ENCODE measurements around the gene LGALS3BP. TPM values are rescaled to one million over a fixed set of nuclear protein-coding genes. Genes with fewer than 3 reads are reported as not detected.
"Not testable (repeated sequence)": the region's sequence is repeated elsewhere in the genome, so short reads cannot be mapped to it uniquely, and the experiment has no call there.

The LGALS3BP gene
- polyA plus RNA-seq, 3 donors: 104 to 220 (median 144) TPM

DNA sequence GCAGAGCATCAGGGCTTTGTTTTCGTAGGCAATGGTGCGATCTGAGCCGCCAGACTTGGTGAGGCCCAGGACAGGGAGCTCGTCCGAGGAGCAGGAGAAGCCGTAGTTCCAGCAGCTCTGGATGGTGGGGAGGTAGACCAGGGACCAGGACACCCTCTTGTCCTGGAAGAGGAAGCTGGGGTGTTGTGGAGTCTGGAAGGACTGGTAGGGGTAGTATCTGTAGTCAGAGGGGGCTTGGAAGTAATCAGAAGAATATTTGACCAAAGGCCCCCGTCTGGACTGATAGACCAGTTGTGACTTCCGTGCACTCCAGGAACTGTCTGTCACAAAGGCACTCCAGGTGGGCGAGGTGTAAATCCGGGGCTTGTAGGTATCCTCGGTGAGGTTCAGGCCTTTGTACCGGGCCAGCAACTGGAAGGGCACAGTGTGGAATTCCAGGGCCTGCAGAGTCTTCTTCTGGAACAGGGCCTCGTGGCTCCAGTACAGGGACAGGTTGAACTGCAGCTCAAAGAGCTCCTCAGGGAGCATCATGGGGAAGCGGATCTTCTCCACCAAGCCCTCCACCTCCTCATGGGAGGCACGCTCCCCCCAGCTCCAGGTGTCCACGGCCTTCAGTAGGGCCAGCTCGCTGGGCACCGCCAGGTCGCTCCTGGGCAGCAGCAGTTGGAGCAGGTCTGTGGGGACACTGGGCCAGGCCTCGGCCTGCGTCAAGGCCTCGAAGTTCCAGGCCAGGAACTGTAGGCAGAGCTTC lies 7.8 kb downstream of the LGALS3BP start:
- no peak overlapping the region for H3K27ac ChIP-seq (ENCODE audit: low read depth, low read length)
- WGBS, 3 donors: 75 to 84% (median 81%) methylated on average over 22 of the region's 22 CpGs

DNA sequence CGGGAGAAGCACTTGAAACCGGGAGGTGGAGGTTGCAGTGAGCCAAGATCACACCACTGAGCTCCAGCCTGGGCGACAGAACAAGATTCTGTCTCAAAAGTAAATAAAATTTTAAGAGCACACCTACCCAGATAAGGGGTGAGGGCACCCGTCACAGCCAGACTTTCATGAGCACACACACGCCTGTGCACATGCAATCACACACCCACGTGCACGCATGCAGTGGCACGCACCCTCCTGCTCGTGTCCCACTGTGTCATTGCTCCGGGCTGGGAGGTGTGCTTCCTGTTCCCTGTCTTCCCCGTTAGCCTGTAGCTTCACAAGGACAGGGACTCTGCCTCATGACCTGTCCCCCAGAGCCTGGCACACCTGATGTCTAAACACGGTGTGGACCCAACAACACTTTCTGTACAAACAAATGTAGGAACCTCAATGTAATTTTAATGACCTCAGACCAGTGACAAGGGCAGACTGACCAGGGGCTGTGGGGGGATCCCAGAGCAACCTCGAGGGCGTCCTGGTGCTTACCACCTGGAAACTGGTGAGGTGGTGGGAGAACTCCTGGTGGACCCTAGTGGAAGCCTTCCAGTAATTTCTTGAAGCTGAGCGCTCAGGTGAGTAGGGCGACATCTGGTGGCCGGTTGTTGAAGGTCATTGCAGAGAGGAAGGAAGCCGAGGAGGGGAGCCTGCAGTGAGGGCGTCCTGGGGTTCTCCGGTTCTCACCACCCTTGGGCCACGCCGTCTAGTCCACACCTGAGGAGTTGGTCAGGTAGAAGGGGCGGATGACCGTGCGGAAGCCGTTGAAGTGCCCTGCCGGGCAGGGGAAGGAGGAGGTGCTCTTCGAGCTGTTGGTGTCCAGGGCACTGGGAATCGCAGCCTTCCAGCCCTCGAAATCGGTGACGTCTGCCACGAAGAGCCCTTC lies 8.6 kb downstream of the LGALS3BP start:
- WGBS, 3 donors: 28 to 44% (median 37%) methylated on average over 33 of the region's 33 CpGs
- H3K27ac ChIP-seq (ENCODE audit: low read depth, low read length): no peak overlapping the region

DNA sequence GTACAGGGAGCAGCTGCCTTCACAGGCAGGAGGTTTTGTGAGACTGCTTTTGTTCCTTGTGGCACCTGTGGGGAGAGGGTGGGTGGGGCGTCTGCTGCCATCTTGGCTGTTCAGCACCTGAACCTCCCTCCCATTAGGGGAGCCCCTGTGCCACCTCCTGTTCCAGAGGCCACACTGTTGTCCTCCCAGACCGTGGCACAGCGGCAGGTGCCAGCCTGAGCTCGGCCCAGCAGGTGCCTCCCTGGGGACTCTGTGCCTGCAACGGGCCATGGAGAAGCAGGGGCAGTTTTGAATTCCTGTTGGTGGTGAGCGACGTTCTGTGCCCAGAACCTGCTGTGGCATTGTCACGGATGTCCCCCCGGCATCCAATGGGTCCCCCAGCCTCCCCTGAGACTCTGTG lies 9.9 kb downstream of the LGALS3BP start:
- H3K27ac ChIP-seq (ENCODE audit: low read depth, low read length): no peak overlapping the region
- 88 to 93% (median 89%) methylated on average over 9 of the region's 9 CpGs for WGBS, 3 donors

DNA sequence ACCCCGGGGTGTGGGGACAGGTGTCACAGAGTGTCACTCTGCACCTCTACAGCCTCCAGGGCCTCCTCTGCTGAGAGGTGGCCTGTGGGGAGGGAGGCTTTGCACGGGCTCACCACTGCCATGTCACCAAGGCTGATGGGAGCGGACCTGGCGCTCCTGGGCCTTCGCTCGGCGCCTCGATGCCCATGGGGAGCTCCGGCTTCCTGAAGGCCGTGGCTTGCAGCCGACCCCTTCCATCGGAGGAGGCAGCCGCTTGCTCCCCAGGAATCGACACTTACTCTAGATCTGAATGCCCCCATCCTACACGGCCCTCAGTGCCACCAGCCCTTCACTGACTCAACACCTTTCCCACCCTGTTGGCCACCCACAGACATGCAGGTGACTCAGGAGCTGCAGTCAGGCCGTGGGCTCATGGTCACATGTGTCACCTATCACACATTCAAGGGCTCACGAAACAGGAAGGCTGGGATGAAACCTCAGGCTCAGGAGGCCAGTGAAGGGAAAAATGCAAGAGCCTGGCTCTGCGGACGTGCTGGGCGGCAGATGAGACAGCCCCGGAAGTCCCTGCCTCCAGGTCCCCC lies 11.9 kb downstream of the LGALS3BP start:
- 90 to 92% (median 91%) methylated on average over 21 of the region's 21 CpGs for WGBS, 3 donors
- no peak overlapping the region for H3K27ac ChIP-seq (ENCODE audit: low read depth, low read length)

DNA sequence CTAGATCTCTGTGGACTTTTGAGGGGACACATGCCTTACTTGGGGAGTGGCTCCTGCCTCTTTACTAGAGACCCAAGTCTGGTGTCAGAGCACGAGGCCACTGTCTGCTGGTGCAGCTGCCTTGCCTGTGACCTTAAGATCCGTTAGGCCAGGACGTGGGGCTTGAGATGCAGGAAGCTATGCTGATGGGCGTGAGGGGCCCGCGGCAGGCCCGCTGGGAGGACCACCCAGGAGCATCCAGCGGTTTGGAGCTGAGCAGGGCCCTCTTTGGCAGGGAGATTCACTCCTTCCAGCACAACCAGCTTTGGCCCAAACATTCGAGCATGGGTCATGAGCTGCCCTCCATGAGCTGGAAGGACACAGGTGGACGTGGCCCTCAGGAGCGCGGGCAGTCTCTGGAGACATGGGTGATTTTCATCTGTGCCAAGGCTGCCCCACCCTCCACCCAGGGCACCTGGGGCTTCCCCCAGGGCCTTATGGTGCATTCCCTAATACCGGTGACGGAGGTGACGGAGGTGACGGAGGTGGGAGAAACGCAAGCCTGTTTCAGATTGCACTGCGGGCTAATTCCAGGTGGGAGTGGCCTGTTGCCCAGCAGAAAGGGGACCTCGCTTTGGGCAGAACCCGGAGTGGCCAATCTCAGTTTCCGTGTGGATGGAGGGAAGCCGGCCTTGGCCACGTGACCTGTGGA lies 12.7 kb downstream of the LGALS3BP start:
- 83 to 88% (median 86%) methylated on average over 23 of the region's 23 CpGs for WGBS, 3 donors

DNA sequence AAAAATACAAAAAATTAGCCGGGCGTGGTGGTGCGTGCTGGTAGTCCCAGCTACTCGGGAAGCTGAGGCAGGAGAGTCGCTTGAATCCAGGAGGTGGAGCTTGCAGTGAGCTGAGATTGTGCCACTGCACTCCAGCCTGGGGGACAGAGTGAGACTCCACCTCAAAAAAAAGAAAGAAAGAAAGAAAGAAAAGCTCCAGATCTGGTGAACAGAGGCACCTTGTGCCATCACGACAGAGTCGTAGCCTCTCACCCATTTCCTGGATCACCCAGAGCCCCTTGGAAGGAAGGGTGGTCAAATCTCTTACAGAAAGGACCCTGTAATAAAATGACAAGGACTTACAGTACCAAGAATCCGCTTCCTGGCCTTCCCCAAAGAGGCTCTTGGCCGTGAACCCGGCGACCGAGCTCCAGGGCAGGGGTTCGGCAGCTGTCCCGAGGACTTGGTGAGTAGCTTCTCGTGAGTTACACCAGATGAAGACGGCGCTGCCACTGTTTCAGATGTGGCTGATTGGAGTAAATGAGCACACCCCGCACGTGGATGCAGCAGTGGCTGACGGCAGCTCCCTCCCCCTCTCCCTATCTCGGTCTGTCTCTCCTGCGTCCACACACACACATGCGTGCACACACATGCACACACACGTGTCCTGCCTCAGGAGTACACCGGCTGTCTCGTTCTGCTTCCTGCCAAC lies 13.5 kb downstream of the LGALS3BP start:
- no peak overlapping the region for H3K27ac ChIP-seq (ENCODE audit: low read depth, low read length)
- 76 to 86% (median 85%) methylated on average over 26 of the region's 26 CpGs for WGBS, 3 donors

More for the DNA sequence above, 12.7 kb downstream of the LGALS3BP start:
- no peak overlapping the region for H3K27ac ChIP-seq (ENCODE audit: low read depth, low read length)

DNA sequence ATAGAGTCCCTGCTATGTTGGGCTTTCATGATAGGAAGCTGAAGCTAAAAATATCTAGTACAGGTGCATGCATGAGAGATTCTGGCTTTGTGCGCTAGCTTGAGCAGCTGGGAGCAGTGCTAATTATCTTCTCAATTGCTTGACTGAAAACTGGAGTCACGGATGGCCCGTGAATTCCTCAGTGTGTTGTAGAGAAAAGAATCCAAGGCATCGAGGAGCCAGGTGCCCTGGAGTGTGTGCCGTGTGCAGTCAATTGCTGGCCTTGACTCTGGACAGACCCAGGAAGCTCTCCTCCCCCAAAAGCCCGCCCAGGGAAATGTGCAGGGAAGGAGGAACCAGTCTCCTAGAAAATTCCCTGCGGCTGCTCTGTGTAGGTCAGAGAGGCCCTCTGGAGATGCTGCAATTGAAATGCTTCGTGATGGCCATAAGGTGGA lies 14.2 kb downstream of the LGALS3BP start:
- WGBS, 3 donors: 60 to 86% (median 84%) methylated on average over 8 of the region's 8 CpGs
- H3K27ac ChIP-seq (ENCODE audit: low read depth, low read length): no peak overlapping the region

DNA sequence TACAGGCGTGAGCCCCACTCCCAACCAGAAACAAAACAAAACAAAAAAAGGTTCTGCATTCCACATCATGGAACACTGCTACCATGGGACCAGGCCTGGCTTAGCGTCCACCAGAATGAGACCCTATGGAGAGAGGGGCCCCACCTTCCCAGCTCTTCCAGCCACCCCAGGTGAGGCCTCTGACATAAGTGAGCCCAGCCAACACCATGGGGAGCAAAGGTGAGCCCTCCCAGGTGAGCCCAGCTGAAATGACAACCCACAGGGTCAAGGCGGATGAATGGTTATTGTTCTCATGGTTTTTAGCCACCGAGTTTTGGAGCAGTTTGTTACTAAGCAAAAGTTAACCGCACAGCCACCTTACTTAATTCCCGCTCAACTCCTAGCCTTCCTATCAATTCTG lies 16.3 kb downstream of the LGALS3BP start:
- 88 to 96% (median 94%) methylated on average over 6 of the region's 6 CpGs for WGBS, 3 donors
- no peak overlapping the region for H3K27ac ChIP-seq (ENCODE audit: low read depth, low read length)

DNA sequence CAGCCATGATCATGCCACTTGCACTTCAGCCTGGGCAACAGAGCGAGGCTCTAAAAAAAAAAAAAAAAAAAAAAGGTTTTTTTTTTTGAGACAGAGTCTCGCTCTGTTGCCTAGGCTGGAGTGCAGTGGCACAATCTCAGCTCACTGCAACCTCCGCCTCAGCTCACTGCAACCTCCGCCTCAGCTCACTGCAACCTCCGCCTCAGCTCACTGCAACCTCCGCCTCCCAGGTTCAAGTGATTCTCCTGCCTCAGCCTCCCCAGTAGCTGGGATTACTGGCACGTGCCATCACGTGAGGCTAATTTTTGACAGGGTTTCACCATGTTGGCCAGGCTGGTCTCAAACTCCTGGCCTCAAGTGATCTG lies 16.8 kb downstream of the LGALS3BP start:
- H3K27ac ChIP-seq (ENCODE audit: low read depth, low read length): not testable (repeated sequence)
- WGBS, 3 donors: 88 to 97% (median 94%) methylated on average over 6 to 8 of the region's 8 CpGs

DNA sequence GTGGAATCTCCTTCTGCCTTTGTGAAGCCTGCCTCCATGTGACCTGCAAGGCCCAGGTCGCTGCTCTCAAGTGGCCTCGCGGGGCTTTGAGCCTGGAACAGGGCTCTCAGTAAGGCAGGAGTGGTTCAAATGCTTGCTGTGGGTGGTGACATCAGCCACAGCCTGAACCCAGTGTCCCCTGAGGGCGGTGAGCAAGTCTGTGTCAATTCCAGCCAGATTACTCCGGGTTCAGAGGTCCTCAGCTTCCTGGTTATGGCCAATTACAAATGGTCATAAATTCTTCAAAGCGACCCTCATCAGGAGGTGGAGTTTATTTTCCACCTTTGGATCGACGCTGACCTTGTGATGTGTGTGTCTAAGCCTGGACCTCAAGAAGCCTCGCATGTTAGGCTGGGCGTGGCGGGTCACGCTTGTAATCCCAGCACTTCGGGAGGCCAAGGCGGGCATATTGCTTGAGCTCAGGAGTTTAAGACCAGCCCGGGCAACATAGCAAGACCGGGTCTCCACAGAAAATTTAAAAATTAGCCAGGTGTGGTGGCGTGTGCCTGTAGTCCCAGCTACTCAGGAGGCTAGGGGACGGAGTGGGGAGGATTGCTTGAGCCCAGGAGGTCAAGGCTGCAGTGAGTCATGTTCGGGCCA lies 17.3 kb downstream of the LGALS3BP start:
- WGBS, 3 donors: 78 to 81% (median 80%) methylated on average over 18 to 19 of the region's 19 CpGs
- no peak overlapping the region for H3K27ac ChIP-seq (ENCODE audit: low read depth, low read length)

DNA sequence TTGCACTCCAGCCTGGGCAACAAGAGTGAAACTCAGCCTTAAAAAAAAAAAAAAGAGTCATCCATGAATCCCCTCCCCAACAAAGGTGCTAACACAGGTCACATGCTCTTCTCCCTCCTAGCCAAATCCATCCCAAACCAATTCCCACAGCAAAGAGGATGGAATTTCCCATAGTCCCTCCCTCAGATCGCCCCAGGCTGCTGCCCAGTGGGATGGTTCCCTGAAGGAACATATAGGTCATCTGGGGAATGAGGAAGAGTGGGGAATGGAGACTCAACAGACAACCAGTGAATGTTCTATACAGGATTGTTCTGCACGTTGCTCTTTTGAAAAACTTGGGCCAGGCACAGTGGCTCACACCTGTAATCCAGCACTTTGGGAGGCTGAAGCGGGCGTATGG lies 18.2 kb downstream of the LGALS3BP start:
- WGBS, 3 donors: 92 to 95% (median 94%) methylated on average over 4 of the region's 4 CpGs
- no peak overlapping the region for H3K27ac ChIP-seq (ENCODE audit: low read depth, low read length)

DNA sequence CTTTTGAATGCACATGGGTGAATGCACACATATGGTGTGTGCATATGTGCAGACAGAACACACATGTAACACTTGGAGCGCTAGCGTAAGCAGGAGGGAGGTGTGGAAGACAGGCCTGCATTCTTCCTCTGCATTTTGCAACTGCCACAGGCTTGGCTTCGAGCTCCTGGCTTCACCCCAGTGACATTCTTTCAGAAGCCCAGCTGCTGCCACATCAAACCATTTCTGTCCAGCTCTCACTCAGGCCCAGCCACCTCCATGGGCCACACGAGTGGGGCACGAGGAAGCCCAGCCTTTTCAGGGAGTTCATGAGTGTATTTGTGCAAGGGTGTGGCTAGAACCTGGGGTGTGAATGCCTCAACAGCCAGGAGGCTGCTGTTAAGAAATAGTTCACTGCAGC lies 18.8 kb downstream of the LGALS3BP start:
- 59 to 67% (median 64%) methylated on average over 5 of the region's 5 CpGs for WGBS, 3 donors
- H3K27ac ChIP-seq (ENCODE audit: low read depth, low read length): no peak overlapping the region

DNA sequence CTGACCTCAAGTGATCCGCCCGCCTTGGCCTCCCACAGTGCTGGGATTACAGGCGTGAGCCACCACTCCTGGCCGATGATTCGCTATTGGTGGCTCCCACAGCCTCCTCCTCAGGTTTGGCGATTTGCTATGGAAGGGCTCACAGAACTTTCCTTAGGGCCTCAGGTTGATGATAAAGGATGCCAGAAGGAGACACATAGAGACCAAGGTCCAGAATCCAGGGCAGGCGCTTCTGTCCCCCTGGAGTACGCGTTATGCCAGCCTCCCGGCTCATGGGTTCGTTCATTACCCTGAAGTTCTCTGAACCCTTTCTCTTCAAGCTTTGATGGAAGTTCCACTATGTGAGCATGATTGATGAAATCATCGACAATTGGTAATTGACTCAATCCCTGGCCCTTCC lies 19.9 kb downstream of the LGALS3BP start:
- no peak overlapping the region for H3K27ac ChIP-seq (ENCODE audit: low read depth, low read length)
- 92 to 96% (median 92%) methylated on average over 12 of the region's 12 CpGs for WGBS, 3 donors

DNA sequence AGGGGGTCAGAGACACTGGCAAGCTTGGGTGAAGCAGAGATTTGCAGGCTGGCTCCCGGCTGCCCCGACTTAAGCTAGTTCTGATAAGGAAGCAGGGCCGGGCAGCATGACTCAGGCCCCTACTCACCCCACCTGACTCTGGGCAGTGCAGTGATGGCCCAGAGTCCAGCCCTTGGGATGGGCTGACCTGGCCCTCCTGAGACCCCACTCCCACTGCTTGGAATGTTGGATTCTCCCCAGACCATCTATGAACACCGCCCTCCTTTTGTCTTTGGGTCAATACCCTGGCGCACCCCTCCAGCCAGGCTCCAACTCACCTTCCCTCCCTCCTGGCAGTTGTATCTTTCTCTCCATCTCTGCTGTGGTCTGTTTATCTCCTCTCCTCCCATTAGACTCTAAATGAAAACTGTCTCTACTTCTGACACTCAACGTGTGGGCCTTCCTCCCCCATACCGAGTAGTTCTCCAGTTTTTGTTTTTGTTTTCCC lies 21.0 kb downstream of the LGALS3BP start:
- WGBS, 3 donors: 76 to 81% (median 78%) methylated on average over 7 of the region's 7 CpGs
- no peak overlapping the region for H3K27ac ChIP-seq (ENCODE audit: low read depth, low read length)

DNA sequence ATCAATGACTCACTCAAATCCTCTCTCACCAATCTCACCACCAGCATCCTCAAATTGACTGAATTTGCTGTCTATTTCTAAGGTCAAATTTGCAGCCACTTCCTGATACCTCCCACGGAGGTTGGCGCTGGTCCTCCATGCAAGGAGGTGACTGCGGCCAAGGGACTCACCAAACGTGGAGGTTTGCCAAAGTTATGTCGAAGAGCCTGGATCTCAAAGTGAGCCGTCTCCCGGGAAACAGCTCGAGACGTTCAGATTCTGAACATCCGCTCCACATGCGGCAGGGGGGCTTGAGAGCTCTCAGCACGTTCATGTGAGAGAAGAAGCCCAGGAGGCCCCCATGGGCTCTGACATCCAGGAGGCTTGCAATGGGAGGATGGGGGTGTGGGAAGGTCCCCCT lies 22.6 kb downstream of the LGALS3BP start:
- WGBS, 3 donors: 57 to 63% (median 61%) methylated on average over 12 of the region's 12 CpGs
- no peak overlapping the region for H3K27ac ChIP-seq (ENCODE audit: low read depth, low read length)

DNA sequence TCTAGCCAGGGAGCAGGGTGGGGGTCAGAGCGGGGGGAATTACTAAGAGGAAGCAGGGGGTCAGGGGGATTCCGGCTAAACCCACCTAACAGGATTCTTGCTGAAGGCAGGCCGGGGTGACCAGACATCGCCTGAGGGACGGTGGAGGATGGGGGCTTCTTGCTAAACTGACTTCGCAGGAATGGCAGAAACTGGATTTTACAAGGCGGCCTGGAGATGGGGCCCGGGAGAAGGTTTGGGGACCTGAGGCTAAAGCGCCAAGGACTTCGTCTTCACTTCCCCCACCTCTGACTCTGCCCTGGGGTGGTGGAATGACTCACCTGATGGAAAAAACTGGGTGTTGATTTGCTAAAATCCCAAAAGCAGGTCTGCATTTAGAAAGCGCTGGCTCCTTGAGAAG lies 23.5 kb downstream of the LGALS3BP start:
- 86 to 90% (median 86%) methylated on average over 11 of the region's 11 CpGs for WGBS, 3 donors
- no peak overlapping the region for H3K27ac ChIP-seq (ENCODE audit: low read depth, low read length)

DNA sequence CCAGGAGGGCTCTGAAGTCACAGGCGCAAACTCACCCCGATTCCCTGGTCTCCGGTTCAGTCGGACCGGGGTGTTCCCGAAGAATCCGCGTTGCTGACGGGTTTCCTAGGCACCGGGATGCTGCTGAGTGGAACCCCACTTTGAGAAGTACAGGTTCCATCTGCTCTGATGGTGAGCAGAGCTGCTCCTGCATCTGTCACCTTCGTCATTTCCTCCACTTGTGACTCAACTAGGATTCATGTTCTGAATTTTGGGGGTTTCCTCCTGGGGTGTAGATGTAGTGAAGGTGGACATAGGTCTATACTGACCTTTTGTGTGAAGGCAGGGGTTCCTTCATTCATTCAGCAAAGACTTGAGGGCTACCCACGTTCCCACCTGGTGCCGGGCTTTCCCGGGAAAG lies 25.0 kb downstream of the LGALS3BP start:
- no peak overlapping the region for H3K27ac ChIP-seq (ENCODE audit: low read depth, low read length)
- 89 to 93% (median 92%) methylated on average over 14 of the region's 14 CpGs for WGBS, 3 donors

Measured in adipose tissue (tissue), 3 donors.